Measurements from ENCODE around the gene SHC4.

Gene SHC4

DNA sequence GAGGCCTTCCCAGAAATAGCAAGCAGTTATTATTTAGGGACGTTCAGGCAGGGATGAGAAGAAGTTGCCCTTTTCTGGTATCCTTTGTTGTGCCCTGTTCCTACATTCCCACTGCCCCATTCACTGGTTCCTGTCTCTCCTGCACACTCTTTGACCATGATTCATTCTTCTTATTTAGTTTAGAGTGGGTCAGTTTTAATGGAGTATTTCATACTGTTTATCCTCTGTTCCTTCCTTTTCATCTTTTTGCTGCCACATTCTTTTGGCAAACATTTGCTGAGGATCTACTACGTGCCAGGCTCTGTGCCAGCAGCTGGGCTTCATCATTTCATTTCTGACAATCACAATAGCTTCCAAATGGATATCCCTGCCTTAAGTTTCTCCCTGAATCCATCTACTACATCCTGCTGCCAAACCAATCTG is 97.6 kb downstream of the SHC4 start:
- TF ChIP-seq, protein P1, sequence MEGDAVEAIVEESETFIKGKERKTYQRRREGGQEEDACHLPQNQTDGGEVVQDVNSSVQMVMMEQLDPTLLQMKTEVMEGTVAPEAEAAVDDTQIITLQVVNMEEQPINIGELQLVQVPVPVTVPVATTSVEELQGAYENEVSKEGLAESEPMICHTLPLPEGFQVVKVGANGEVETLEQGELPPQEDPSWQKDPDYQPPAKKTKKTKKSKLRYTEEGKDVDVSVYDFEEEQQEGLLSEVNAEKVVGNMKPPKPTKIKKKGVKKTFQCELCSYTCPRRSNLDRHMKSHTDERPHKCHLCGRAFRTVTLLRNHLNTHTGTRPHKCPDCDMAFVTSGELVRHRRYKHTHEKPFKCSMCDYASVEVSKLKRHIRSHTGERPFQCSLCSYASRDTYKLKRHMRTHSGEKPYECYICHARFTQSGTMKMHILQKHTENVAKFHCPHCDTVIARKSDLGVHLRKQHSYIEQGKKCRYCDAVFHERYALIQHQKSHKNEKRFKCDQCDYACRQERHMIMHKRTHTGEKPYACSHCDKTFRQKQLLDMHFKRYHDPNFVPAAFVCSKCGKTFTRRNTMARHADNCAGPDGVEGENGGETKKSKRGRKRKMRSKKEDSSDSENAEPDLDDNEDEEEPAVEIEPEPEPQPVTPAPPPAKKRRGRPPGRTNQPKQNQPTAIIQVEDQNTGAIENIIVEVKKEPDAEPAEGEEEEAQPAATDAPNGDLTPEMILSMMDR (IDR thresholded peaks at IDR 0.05; ENCODE audit: control extremely low read depth, extremely low read depth, low read depth, missing control alignments): no peak
- POLR2A ChIA-PET: interaction anchor here (0.6 kb wide), 1 partner anchor 12 kb away, joined by 3 read pairs; the partner anchor contains the start of gene EID1
- CTCF ChIA-PET: interaction anchor here (1.3 to 1.6 kb wide), 2 partner anchors 10 to 555 kb away, joined by 4 to 9 read pairs; no protein-coding TSS in a partner anchor
- no peak for DNase-seq (ENCODE audit: extremely low spot score)

DNA sequence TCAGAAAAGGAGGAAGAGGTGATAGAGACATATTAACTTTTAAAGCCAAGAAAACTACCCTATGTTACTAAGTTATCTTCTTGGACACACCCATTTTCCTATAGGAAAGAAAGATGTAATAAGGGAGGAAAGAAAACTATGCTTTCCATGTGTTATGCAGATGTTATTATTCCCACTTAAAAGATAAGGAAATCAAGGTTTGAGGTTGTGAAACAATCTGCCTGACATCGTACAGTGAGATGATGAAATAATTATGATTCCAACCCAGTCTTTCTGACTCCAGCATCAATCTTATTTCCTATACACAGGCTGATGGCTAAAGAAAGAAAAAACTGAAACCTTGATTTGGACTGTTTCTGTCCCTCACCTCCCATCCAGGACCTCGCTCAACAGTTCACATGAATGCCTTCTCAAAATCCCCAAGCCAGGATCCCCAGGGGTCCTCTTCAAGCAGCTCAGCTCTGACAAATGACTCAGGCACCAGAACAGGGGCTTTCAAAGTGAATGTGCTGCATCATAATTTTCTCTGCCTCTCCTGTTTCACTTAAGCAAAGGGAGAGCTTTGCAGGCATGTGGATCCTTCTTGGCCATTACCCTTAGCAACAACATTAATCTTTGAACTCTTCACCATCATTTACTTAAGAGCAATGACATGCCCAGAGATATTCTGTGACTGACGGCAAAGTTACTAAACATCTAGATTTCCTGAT is 98.2 kb downstream of the SHC4 start:
- no peak for DNase-seq (ENCODE audit: extremely low spot score)
- ChIA-PET POLR2A (interaction anchor here (0.6 kb wide), 1 partner anchor 12 kb away, joined by 3 read pairs; the partner anchor contains the start of gene EID1), CTCF (interaction anchor here (0.8 to 7.5 kb wide), 4 partner anchors 9 to 556 kb away, joined by 3 to 58 read pairs (median 6); partner anchors contain the start of gene EID1)
- TF ChIP-seq, protein P1 (IDR thresholded peaks at IDR 0.05; ENCODE audit: control extremely low read depth, extremely low read depth, low read depth, missing control alignments): no peak

DNA sequence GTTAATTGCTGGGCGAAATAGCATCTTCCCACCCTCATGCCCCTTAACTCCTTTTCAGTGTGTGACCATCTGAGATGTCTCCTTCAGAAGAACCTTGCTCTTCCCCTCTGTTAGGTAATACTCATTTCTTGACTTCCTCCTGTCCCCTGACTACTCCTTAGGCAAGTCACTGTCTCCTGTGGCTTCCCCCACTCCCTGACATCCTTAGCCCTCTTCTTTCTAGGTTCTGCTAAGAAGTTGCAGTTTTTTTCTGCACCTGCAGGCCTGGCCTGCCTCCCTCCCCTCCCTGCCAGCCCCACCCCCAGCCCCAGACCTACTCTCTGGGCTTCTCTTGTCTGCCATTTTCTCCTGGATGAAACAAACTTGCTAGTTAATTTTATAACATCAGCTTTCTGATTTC is 101.0 kb downstream of the SHC4 start:
- DNase-seq (ENCODE audit: extremely low spot score): peak; percentile 26
- TF ChIP-seq, protein P1 (IDR thresholded peaks at IDR 0.05; ENCODE audit: control extremely low read depth, extremely low read depth, low read depth, missing control alignments): no peak
- POLR2A ChIA-PET: no interaction called here
- CTCF ChIA-PET: interaction anchor here (0.7 to 7.5 kb wide), 20 partner anchors 9 to 1286 kb away, joined by 3 to 60 read pairs (median 6); partner anchors contain the start of genes EID1, FGF7, GALK2 and SHC4

DNA sequence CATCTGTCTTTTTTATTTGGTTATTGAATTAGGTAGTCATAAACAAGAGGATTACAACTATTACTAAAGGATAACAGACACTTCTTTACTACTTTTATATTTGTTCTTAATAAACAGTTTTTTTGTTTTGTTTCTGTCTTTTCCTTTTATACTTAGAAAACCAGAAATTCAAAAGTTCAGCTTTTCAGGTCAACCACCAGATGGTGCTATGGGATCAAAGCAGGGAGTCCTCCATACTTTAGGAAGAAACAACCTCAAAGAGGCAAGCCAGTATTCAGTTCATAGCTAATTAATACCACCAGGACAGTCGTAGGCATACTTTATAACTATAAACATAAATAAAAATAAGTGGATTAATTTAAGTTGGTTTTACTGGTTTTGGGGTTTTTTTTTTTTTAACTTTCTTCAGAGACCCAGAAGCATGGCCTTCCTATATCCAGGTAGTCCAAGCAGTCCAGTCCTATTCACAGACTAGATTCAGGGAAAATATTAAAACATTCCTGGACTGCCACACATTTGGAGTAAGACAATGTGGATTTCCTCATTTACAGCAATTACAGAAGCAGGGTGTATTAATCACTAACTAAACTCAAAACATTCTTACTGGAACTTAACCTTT is 101.8 kb downstream of the SHC4 start:
- POLR2A ChIA-PET: no interaction called here
- CTCF ChIA-PET: interaction anchor here (0.6 to 7.5 kb wide), 44 partner anchors 9 to 1454 kb away, joined by 3 to 60 read pairs (median 4); partner anchors contain the start of genes EID1, FGF7, GALK2 and SHC4
- TF ChIP-seq, protein P1 (IDR thresholded peaks at IDR 0.05; ENCODE audit: control extremely low read depth, extremely low read depth, low read depth, missing control alignments): peak; percentile 75
- peak; percentile 56 for DNase-seq (ENCODE audit: extremely low spot score)

DNA sequence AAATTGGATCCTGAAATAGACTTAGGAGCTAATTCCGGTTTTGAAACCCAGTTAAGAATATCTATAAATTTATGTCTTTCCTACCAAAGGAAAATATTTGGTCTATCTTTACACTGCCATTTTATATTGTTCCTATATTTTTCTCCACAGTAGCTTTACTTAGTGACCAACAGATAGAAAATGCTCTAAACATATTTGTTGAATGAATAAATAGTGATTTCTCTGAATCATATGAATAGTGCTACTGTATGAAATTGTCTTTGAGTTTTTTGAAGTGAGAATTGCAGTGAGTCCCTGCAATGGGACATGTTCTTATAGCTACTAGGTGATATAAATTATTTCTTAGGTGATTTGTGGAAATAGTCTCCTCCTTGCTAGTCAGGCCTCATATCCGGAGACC is 104.3 kb downstream of the SHC4 start:
- POLR2A ChIA-PET: no interaction called here
- TF ChIP-seq, protein P1 (IDR thresholded peaks at IDR 0.05; ENCODE audit: control extremely low read depth, extremely low read depth, low read depth, missing control alignments): no peak
- CTCF ChIA-PET: interaction anchor here (1.0 to 7.5 kb wide), 9 partner anchors 8 to 1286 kb away, joined by 3 to 60 read pairs (median 5); partner anchors contain the start of genes EID1 and FGF7
- no peak for DNase-seq (ENCODE audit: extremely low spot score)

DNA sequence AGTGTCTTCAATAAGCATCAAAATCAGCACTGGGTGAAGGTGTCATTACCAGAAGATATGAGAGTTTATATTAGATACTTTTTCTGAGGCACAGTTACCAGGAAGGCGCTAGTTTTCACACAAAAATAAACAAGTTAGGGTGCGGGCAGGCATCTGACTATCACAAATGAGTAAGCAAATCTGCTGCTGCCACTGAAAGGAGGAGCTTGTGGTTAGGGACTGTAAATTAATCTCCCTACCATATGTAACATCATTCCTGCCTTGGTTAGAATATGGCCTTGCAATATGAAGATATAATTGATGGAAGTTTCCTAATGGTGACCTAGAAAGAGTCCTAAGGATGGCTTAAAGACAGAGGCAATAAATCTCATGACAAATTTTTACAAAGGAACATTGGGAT is 105.3 kb downstream of the SHC4 start:
- CTCF ChIA-PET: interaction anchor here (1.0 to 7.5 kb wide), 7 partner anchors 9 to 1287 kb away, joined by 3 to 60 read pairs (median 6); partner anchors contain the start of genes EID1 and FGF7
- POLR2A ChIA-PET: no interaction called here
- no peak for DNase-seq (ENCODE audit: extremely low spot score)
- TF ChIP-seq, protein P1 (IDR thresholded peaks at IDR 0.05; ENCODE audit: control extremely low read depth, extremely low read depth, low read depth, missing control alignments): no peak
